Cortex of kidney (tissue), 1 donor: ENCODE measurements around the gene HDAC4.
"Not testable (repeated sequence)": the region's sequence is repeated elsewhere in the genome, so short reads cannot be mapped to it uniquely, and the experiment has no call there.

Source experiments
- DNase-seq: peaks from one replicate; lab custom pipeline; 2025; lab: John Stamatoyannopoulos, UW

Gene HDAC4

GRCh38 chr2:239294571-239295054 lies 106.2 kb downstream of the HDAC4 start:
- DNase-seq: no peak

GRCh38 chr2:239293775-239294430 lies 106.9 kb downstream of the HDAC4 start:
- no peak for DNase-seq

DNA sequence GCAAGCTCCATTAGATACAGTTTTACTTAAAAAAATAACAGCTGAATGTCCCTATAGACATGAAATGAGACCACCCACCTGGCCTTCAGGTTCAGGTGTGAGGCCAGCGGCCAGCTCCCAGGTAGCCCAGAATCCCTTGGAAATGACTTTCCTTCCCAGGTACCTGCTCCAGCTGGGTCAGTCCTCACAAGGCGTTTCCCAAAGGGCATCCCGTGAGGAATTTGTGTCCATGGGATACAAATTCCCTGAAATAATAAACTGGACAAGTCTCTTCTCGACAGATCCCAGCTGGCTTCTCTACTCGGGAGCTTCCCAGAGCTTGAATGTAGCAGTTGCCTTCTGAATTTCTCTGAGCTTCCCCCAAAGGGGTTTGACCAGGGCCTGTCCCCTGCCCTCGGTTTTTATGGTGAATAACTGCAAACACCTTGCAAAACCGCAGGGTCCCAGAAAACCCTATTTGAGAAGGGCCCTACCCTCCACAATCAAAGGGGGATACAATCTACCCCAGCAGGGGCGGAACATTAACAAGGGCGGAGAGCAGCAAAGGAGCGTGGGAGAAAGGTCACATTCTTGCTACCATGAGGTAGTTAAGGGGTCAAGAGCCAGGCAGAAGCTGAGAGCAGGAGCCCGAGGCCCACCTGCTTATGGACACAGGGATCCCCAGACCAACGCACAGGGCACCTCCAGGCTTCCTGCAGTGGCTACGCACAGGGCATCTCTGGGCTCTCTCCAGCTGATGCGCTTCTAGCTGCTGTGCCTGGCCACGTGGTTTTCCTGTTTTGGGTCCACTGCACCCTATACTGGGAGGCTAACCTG lies 107.7 kb downstream of the HDAC4 start:
- DNase-seq: no peak

- no peak for DNase-seq
These were observed 108.3 kb downstream of the HDAC4 start for GRCh38 chr2:239292531-239292930.

GRCh38 chr2:239291475-239292350 lies 109.1 kb downstream of the HDAC4 start:
- no peak for DNase-seq

GRCh38 chr2:239290618-239291474 lies 110.0 kb downstream of the HDAC4 start:
- no peak for DNase-seq

DNA sequence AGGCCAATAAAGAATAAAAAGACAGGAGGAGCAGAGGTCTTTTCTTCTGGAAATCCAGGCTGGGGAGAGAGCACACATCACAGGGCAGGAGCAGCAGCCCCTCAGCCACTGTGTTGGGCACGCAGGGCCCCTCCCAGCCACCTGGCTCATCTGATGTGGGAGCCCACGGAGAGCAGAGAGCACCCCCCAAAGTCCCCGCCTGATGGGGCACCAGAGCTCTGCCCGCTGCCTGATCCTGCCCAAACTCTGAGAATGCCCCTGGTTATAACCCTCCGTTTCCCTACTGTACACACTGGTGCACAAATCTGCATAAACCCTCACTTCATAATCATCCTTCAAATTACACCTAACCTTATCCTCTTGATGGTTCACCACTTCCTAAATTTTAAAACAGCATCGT lies 111.3 kb downstream of the HDAC4 start:
- no peak for DNase-seq

DNA sequence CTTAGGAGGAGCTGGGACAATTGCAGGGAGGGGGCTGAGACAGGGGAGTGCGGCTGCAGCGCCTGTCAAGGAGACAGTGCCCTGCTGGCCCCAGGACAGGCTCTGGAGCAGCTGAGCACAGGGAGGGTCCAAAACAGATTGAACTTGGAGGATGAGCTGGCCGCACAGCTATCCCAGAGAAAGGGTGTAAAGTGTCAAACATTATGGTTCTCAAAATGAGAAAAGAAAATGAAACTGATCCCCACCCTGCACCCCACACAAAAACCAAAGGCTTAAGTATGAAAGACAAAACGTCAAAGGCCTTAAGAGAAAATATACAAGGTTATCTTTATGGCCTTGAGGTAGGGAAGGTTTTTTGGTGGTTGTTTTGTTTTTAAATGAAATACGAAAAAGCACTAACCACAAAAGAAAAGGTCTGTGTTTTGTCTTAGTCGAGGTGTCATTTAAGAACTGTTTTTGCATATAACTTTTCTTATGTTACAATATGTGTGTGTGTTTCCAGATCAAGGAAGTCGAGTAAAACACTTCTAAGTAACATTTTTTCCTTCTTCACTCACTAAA lies 111.8 kb downstream of the HDAC4 start:
- DNase-seq: no peak

- no peak for DNase-seq
These were observed 112.6 kb downstream of the HDAC4 start for GRCh38 chr2:239288237-239288636.

DNA sequence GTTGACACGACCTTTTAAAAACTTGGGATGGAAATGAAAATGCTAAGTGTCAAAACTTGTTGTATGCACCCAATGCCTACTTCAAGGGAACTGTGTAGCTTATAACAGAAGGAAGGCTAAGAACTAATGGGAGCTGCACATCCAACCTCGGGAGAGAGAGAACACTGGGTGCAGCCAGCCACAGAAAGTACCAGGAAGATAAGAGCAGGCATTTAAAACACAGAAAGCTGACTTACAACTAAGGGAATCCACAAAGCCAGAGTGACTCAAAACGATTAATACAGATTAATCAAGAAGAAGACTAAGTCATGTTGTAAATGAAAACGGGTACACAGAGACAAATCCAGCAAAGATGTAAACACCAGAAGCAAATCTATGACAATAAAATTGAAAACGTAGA lies 113.4 kb downstream of the HDAC4 start:
- no peak for DNase-seq

DNA sequence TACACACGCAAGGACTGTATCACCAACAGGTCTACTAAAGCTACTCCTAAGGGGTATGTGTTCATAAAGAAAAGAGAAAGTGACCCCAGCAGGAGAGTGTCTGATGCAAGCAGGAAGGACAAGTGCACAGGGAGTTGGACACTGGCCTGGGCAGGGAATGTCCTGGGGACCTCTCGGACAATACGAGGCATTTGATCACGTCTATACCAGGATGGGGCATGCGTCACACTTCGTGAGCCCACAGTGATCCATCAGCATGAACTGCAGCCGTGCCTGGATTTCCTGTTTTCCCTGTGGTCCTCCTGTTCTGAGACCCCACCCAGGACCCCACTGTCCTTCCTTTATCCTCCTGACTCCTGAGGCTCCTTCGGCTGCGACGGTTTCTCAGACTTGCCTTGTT lies 113.9 kb downstream of the HDAC4 start:
- DNase-seq: no peak

- DNase-seq: no peak
These were observed 114.9 kb downstream of the HDAC4 start for GRCh38 chr2:239285932-239286230.

DNA sequence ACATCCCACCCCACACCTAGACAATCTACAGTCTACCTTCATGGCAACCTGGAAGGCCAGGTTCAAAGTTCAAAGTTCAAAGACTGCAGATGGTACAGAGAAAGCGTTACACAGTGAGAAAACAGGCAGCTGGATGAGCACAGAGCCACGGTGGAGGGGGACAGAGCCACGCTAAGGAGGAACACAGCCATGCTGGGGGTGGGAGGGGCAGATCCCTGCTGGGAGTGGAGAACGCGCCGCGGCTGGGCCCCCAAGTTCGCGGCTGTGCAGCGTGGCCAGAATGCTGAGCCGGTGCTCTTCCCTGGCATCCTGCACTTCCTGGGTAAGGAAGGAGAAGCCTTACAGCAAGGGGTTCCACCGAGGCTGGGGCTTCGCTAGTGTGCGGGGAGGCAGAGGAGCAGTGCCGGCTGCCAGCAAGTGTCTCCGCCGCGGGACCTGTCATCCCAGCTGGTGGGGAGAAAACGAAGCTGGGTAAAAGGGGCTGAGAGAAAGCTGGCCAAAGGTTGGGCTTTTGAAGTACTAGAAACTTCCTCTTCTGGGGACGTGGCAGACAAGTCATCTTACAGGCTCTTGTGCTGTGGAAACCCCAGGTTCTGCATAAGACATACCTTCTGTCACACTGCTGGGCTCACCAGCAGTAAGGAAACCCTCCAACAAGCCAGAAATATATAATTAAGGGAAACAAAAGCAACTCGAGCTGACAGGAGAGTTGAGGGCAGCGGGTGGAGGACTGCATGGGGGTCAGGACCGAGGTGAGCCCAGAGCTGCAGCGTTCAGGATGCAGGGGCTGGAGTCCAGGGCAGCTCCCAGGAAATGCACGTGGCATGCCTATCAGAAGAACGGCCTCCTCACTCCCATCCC lies 115.5 kb downstream of the HDAC4 start:
- no peak for DNase-seq

DNA sequence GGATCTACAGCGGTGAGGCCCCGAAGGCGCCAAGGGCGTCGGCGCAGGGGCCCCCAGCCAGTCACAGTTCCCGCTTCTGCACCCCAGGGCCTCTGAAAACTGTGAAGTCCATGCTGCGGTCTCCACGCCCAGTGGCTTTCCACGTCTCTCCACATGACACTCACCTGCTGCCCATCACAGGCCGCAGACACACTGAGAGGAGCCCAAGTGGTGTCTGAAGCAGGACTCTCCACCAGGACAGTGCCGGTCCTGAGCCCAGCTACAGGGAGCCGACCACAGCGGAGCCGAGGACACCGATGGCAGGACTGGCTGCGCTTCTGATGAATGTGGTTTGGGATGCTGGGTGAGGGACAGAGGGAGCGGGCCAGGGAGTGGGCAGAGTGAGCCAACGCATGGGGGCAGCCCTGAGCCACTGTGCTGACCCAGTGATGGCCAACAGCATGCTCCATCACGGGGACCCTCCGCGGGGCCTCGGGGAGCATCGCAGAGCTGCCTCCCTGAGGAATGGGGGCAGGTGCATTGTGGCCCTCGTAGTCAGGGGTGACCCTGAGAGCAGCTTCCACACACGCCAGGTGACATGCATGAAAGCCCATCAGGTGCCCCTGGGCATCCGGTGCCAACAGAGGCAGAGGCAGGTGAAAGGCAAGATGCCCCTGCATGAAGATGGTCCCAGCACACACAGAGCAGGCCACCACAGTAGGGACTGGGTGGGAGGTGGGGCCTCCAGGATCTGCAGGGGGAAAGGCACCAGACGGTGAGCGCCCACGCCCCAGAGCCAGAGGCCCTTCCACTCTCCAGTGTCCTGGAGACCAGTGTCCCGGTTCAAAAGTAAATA lies 116.6 kb downstream of the HDAC4 start:
- DNase-seq: no peak

DNA sequence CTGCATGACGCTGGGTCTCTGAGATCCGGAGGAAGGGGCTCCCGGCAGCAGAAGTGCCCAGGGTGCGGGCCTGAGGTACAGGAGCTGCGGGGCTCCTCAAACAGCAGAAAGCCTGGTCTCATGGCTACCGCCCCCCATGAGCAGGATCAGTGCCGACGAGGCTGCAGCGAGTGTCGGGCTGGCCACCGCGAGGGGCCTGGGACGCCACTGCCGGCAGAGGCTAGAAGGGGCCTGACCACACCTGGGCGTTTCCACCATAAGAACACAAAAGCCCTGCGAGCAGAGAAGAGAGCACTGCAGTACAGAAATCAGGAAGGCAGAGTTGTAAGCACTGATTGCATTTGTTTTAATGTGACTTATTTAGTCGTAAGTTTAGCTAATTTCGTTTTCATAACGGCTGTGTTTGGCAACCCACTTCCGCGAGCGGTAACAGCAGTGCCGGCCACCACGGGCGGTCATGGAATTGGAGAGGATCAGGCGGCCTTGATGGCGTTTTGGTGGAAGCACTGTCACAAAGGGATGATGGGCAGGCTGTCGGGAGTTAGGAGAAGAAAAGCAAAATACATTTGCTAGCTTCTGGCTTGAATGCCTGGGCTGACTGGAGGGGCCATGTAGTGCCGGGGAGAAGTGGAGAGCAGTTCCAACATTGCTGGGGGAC lies 117.4 kb downstream of the HDAC4 start:
- DNase-seq: no peak

- no peak for DNase-seq
These were observed 118.2 kb downstream of the HDAC4 start for GRCh38 chr2:239282448-239283287.

GRCh38 chr2:239280296-239281017 lies 120.4 kb downstream of the HDAC4 start:
- DNase-seq: not testable (repeated sequence)
